ENCODE results near the gene ATP2B2.

The ATP2B2 gene

GRCh38 chr3:10492364-10493201, 12.8 kb downstream of the ATP2B2 start:
- no peak for DNase-seq

GRCh38 chr3:10489746-10490483, 15.5 kb downstream of the ATP2B2 start:
- no peak for DNase-seq

GRCh38 chr3:10487988-10488633, 17.3 kb downstream of the ATP2B2 start:
- DNase-seq: no peak

- DNase-seq: no peak
Observed at GRCh38 chr3:10485806-10486205, 19.6 kb downstream of the ATP2B2 start.

GRCh38 chr3:10485380-10485779, 20.0 kb downstream of the ATP2B2 start:
- no peak for DNase-seq

GRCh38 chr3:10484709-10485108, 20.7 kb downstream of the ATP2B2 start:
- no peak for DNase-seq

- no peak for DNase-seq
Observed at GRCh38 chr3:10483686-10484345, 21.6 kb downstream of the ATP2B2 start.

- DNase-seq: no peak
Observed at GRCh38 chr3:10483364-10483675, 22.1 kb downstream of the ATP2B2 start.

GRCh38 chr3:10482631-10483363, 22.6 kb downstream of the ATP2B2 start:
- DNase-seq: no peak

- no peak for DNase-seq
Observed at GRCh38 chr3:10480871-10481378, 24.5 kb downstream of the ATP2B2 start.

GRCh38 chr3:10479311-10479710, 26.1 kb downstream of the ATP2B2 start:
- no peak for DNase-seq

- no peak for DNase-seq
Observed at GRCh38 chr3:10475983-10476382, 29.4 kb downstream of the ATP2B2 start.

GRCh38 chr3:10474847-10475246, 30.5 kb downstream of the ATP2B2 start:
- DNase-seq: no peak

GRCh38 chr3:10474275-10474646, 31.1 kb downstream of the ATP2B2 start:
- DNase-seq: no peak

GRCh38 chr3:10473581-10474274, 31.7 kb downstream of the ATP2B2 start:
- DNase-seq: no peak

GRCh38 chr3:10472877-10473440, 32.4 kb downstream of the ATP2B2 start:
- no peak for DNase-seq

GRCh38 chr3:10471054-10471688, 34.2 kb downstream of the ATP2B2 start:
- peak; percentile 31 for DNase-seq

- no peak for DNase-seq
Observed at GRCh38 chr3:10470120-10471053, 35.0 kb downstream of the ATP2B2 start.

- no peak for DNase-seq
Observed at GRCh38 chr3:10469441-10470119, 35.8 kb downstream of the ATP2B2 start.
